ENCODE data around the gene TCN1.

The TCN1 gene

GRCh38 chr11:59813364-59813763, 52.9 kb downstream of the TCN1 start:
- DNase-seq (ENCODE audit: extremely low spot score): no peak
- no peak for TF ChIP-seq TARDBP (IDR thresholded peaks at IDR 0.05)
- TF ChIP-seq ZNF384 (IDR thresholded peaks at IDR 0.05): no peak
- no peak for TF ChIP-seq PKNOX1 (IDR thresholded peaks at IDR 0.05)
- no peak for TF ChIP-seq SUZ12 (IDR thresholded peaks at IDR 0.05)
- no peak for TF ChIP-seq CTBP1 (IDR thresholded peaks at IDR 0.05; ENCODE audit: borderline replicate concordance)
- TF ChIP-seq SP1 (IDR thresholded peaks at IDR 0.05): no peak
- no peak for TF ChIP-seq FOXA1 (IDR thresholded peaks at IDR 0.05)
- TF ChIP-seq ELF4 (IDR thresholded peaks at IDR 0.05): no peak
- no peak for TF ChIP-seq LEF1 (IDR thresholded peaks at IDR 0.05; ENCODE audit: borderline replicate concordance)
- TF ChIP-seq FOXK2 (IDR thresholded peaks at IDR 0.05): no peak
- no peak for TF ChIP-seq HDGF (IDR thresholded peaks at IDR 0.05; ENCODE audit: borderline replicate concordance)
- no peak for TF ChIP-seq BHLHE40 (IDR thresholded peaks at IDR 0.05; ENCODE audit: borderline replicate concordance)

GRCh38 chr11:59812220-59812619, 54.1 kb downstream of the TCN1 start:
- POLR2A ChIA-PET: no interaction called here
- CTCF ChIA-PET: no interaction called here
- no peak for DNase-seq (ENCODE audit: extremely low spot score)
- TF ChIP-seq PKNOX1 (IDR thresholded peaks at IDR 0.05) (no peak), LEF1 (IDR thresholded peaks at IDR 0.05; ENCODE audit: borderline replicate concordance) (no peak), SP1 (IDR thresholded peaks at IDR 0.05) (no peak), TARDBP (IDR thresholded peaks at IDR 0.05) (no peak), CTBP1 (IDR thresholded peaks at IDR 0.05; ENCODE audit: borderline replicate concordance) (no peak)

More at GRCh38 chr11:59813364-59813763, 52.9 kb downstream of the TCN1 start:
- ChIA-PET CTCF (interaction anchor here (0.6 kb wide), 1 partner anchor 105 kb away, joined by 3 read pairs; no protein-coding TSS in a partner anchor), POLR2A (no interaction called here)

GRCh38 chr11:59810911-59811259, 55.4 kb downstream of the TCN1 start:
- ChIA-PET CTCF (no interaction called here), POLR2A (interaction anchor here (0.6 to 3.0 kb wide), 3 partner anchors 10 to 142 kb away, joined by 4 to 22 read pairs (median 8); partner anchors contain the start of genes PATL1 and STX3)
- TF ChIP-seq CTBP1 (IDR thresholded peaks at IDR 0.05; ENCODE audit: borderline replicate concordance) (no peak), ELF4 (IDR thresholded peaks at IDR 0.05) (no peak), PKNOX1 (IDR thresholded peaks at IDR 0.05) (no peak), LEF1 (IDR thresholded peaks at IDR 0.05; ENCODE audit: borderline replicate concordance) (no peak)
- no peak for DNase-seq (ENCODE audit: extremely low spot score)

- TF ChIP-seq NFRKB (IDR thresholded peaks at IDR 0.05) (no peak), CTBP1 (IDR thresholded peaks at IDR 0.05; ENCODE audit: borderline replicate concordance) (peak; percentile 92), SUZ12 (IDR thresholded peaks at IDR 0.05) (no peak), PKNOX1 (IDR thresholded peaks at IDR 0.05) (peak; percentile 70), SP1 (IDR thresholded peaks at IDR 0.05) (no peak), L3MBTL2 (conservative IDR thresholded peaks at IDR 0.05) (peak; percentile 77), HDGF (IDR thresholded peaks at IDR 0.05; ENCODE audit: borderline replicate concordance) (no peak), BHLHE40 (IDR thresholded peaks at IDR 0.05; ENCODE audit: borderline replicate concordance) (no peak)
- ChIA-PET POLR2A (interaction anchor here (0.5 to 3.0 kb wide), 4 partner anchors 9 to 245 kb away, joined by 3 to 22 read pairs (median 6); partner anchors contain the start of genes PATL1 and STX3), CTCF (no interaction called here)
- peak; percentile 86 for DNase-seq (ENCODE audit: extremely low spot score)
Measured at GRCh38 chr11:59810189-59810910, 55.9 kb downstream of the TCN1 start, which contains the start of gene MRPL16. Gene MRPL16, minus strand, starts transcription at chr11:59810778. Its CDS starts 120 bp downstream, at chr11:59810658.

- no peak for DNase-seq (ENCODE audit: extremely low spot score)
- TF ChIP-seq HDGF (IDR thresholded peaks at IDR 0.05; ENCODE audit: borderline replicate concordance): no peak
- TF ChIP-seq LEF1 (IDR thresholded peaks at IDR 0.05; ENCODE audit: borderline replicate concordance): no peak
- TF ChIP-seq ZNF384 (IDR thresholded peaks at IDR 0.05): no peak
- no peak for TF ChIP-seq NFRKB (IDR thresholded peaks at IDR 0.05)
- TF ChIP-seq CTBP1 (IDR thresholded peaks at IDR 0.05; ENCODE audit: borderline replicate concordance): no peak
- TF ChIP-seq BHLHE40 (IDR thresholded peaks at IDR 0.05; ENCODE audit: borderline replicate concordance): no peak
- no peak for TF ChIP-seq ARNT (IDR thresholded peaks at IDR 0.05)
- no peak for TF ChIP-seq SP1 (IDR thresholded peaks at IDR 0.05)
- TF ChIP-seq PKNOX1 (IDR thresholded peaks at IDR 0.05): no peak
- no peak for TF ChIP-seq FOXA1 (IDR thresholded peaks at IDR 0.05)
- TF ChIP-seq TARDBP (IDR thresholded peaks at IDR 0.05): no peak
- TF ChIP-seq ELF4 (IDR thresholded peaks at IDR 0.05): no peak
- no peak for TF ChIP-seq L3MBTL2 (conservative IDR thresholded peaks at IDR 0.05)
- no peak for TF ChIP-seq SUZ12 (IDR thresholded peaks at IDR 0.05)
- TF ChIP-seq FOXM1 (IDR thresholded peaks at IDR 0.05; ENCODE audit: borderline replicate concordance): no peak
- ChIA-PET CTCF (interaction anchor here (0.6 kb wide), 1 partner anchor 175 kb away, joined by 6 read pairs; no protein-coding TSS in a partner anchor), POLR2A (no interaction called here)
Measured at GRCh38 chr11:59807047-59807610, 59.2 kb downstream of the TCN1 start.

All from HEK293T (cell line).